DND-41 (cell line): Measurements from ENCODE around the gene MARS2.
"Not testable (repeated sequence)": the region's sequence is repeated elsewhere in the genome, so short reads cannot be mapped to it uniquely, and the experiment has no call there.

Source experiments
- ATAC-seq: fragments of 200-7000 bp; cut with Tn5 transposase; 3 replicates; pipeline ENCODE4 v1.9.1; 2021; ENCODE audit warnings: low read depth; ENCODE audit not compliant: insufficient read depth
- DNase-seq: peaks from one replicate; pipeline ENCODE4 v3.0.0-alpha.2; 2020
- H2AFZ ChIP-seq: 2 replicates; pipeline ENCODE4 v1.6.0; 2012; ENCODE audit warnings: low read depth, low read length
- H3K27ac ChIP-seq: 2 replicates; pipeline ENCODE4 v1.5.1; 2012; ENCODE audit warnings: low read length, inconsistent platforms
- H3K27me3 ChIP-seq: fragments of 200-600 bp; sonication (generic); 2 replicates; pipeline ENCODE4 v1.6.0; 2012; ENCODE audit warnings: low read length, mild to moderate bottlenecking, inconsistent platforms; ENCODE audit not compliant: insufficient read depth, poor library complexity
- H3K36me3 ChIP-seq: 2 replicates; pipeline ENCODE4 v1.5.1; 2012; ENCODE audit warnings: low read length, inconsistent platforms; ENCODE audit not compliant: insufficient read depth
- H3K4me1 ChIP-seq: 2 replicates; pipeline ENCODE4 v1.5.1; 2012; ENCODE audit warnings: mild to moderate bottlenecking, low read length; ENCODE audit not compliant: insufficient read depth
- H3K4me2 ChIP-seq: 2 replicates; pipeline ENCODE4 v1.6.0; 2012; ENCODE audit warnings: mild to moderate bottlenecking, moderate library complexity, low read length, inconsistent platforms; ENCODE audit not compliant: insufficient read depth
- H3K4me3 ChIP-seq, 2 experiments: fragments of 200-600 bp in 1 of 2; shearing (Covaris generic) in 1 of 2; 2 replicates each; pipeline ENCODE4 v1.5.1; 2012 to 2016; ENCODE audit warnings: inconsistent platforms in 2 of 2, low read length in 2 of 2, mild to moderate bottlenecking in 2 of 2, low read depth in 1 of 2, moderate library complexity in 1 of 2
- H3K79me2 ChIP-seq: 2 replicates; pipeline ENCODE4 v1.6.0; 2012; ENCODE audit warnings: low read length, inconsistent platforms; ENCODE audit not compliant: insufficient read depth
- H3K9ac ChIP-seq: 2 replicates; pipeline ENCODE4 v1.6.0; 2012; ENCODE audit warnings: low read depth, mild to moderate bottlenecking, inconsistent platforms, low read length, moderate library complexity
- H3K9me3 ChIP-seq: 2 replicates; pipeline ENCODE4 v1.5.1; 2012; ENCODE audit warnings: low read length, moderate library complexity, mild to moderate bottlenecking, inconsistent platforms; ENCODE audit not compliant: insufficient read depth, severe bottlenecking
- H4K20me1 ChIP-seq: 2 replicates; pipeline ENCODE4 v1.6.0; 2012; ENCODE audit warnings: low read length; ENCODE audit not compliant: insufficient read depth
- CTCF ChIP-seq: IDR thresholded peaks from 2 replicates; pipeline ENCODE4 v1.5.1; 2012; ENCODE audit warnings: borderline replicate concordance, low read length, moderate library complexity, mild to moderate bottlenecking; ENCODE audit not compliant: poor library complexity, severe bottlenecking; ENCODE audit errors: extremely low read depth
- EZH2 ChIP-seq: IDR thresholded peaks from 3 replicates; pipeline ENCODE4 v1.6.1; 2012; ENCODE audit warnings: borderline replicate concordance, low read depth, mild to moderate bottlenecking, moderate library complexity, low read length, inconsistent platforms; ENCODE audit not compliant: severe bottlenecking

Gene MARS2

DNA sequence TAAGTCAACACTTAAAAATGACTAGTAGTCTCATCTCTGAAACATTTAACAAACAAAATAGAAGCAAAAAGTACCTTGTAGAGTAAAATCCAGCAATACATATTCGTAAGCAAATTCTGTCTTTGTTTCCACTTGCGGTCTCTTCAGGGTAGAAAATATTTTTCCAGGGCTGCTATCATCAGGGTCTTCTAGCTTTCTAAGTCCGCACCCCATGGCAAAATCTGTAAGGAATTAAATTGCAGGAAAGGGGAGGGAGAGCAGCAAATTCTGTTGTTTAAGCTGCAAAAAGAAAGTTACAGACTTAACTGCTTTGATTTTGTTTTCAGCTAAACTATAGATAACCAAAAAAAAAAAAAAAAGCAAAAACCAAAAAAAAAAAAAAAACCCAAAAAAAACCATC is 29.9 kb upstream of the MARS2 start, which contains the start of gene RFTN2:
Gene RFTN2, minus strand, starts transcription at position 342 of the 400 bp plus-strand sequence. Its CDS starts 129 bp downstream, at position 213.
- H3K27ac ChIP-seq: no peak within 1 kb of the TSS
- no peak within 1 kb of the TSS for H3K4me2 ChIP-seq
- no peak within 1 kb of the TSS for H3K4me3 ChIP-seq
- no peaks in the 10 kb centered on the region for H3K4me1 ChIP-seq
- H2AFZ ChIP-seq: no peak within 1 kb of the TSS
- DNase-seq (no peak), ATAC-seq (no peak)
- TF ChIP-seq EZH2 (no peak), CTCF (no peak)
- no peak within 1 kb of the TSS for H3K9ac ChIP-seq
- H3K79me2 ChIP-seq: no peaks in the 10 kb centered on the region
- H4K20me1 ChIP-seq: no peaks in the 10 kb centered on the region
- H3K9me3 ChIP-seq: no peaks in the 10 kb centered on the region
- H3K27me3 ChIP-seq: peaks cover 11% of the 10 kb centered on the region
- H3K36me3 ChIP-seq: no peaks in the 10 kb centered on the region

- DNase-seq (no peak), ATAC-seq (no peak)
- H3K4me2 ChIP-seq: no peak overlapping the region
- no peaks in the 10 kb centered on the region for H4K20me1 ChIP-seq
- TF ChIP-seq CTCF: no peak
- no peak for TF ChIP-seq EZH2
- H3K9ac ChIP-seq: no peak overlapping the region
- no peaks in the 10 kb centered on the region for H3K36me3 ChIP-seq
- H3K4me1 ChIP-seq: no peaks in the 10 kb centered on the region
- no peaks in the 10 kb centered on the region for H3K79me2 ChIP-seq
- peaks cover 11% of the 10 kb centered on the region for H3K27me3 ChIP-seq
- H3K27ac ChIP-seq: no peak overlapping the region
- no peak overlapping the region for H2AFZ ChIP-seq
- no peak overlapping the region for H3K4me3 ChIP-seq
- no peaks in the 10 kb centered on the region for H3K9me3 ChIP-seq
These were observed 29.4 kb upstream of the MARS2 start for GRCh38 chr2:197675711-197676188.

- H3K36me3 ChIP-seq: no peaks in the 10 kb centered on the region
- TF ChIP-seq EZH2 (no peak), CTCF (no peak)
- no peak for DNase-seq
- H3K4me1 ChIP-seq: no peaks in the 10 kb centered on the region
- H2AFZ ChIP-seq: no peak overlapping the region
- no peak overlapping the region for H3K9ac ChIP-seq
- H3K79me2 ChIP-seq: no peaks in the 10 kb centered on the region
- H3K27me3 ChIP-seq: peaks cover 11% of the 10 kb centered on the region
- H3K9me3 ChIP-seq: no peaks in the 10 kb centered on the region
- no peak overlapping the region for H3K4me2 ChIP-seq
- ATAC-seq: no peak
- H3K27ac ChIP-seq: no peak overlapping the region
- no peak overlapping the region for H3K4me3 ChIP-seq
- no peaks in the 10 kb centered on the region for H4K20me1 ChIP-seq
These were observed 28.1 kb upstream of the MARS2 start for GRCh38 chr2:197677056-197677455.

GRCh38 chr2:197677483-197677882 is 27.7 kb upstream of the MARS2 start:
- H3K9me3 ChIP-seq: no peaks in the 10 kb centered on the region
- no peak overlapping the region for H3K4me3 ChIP-seq
- H4K20me1 ChIP-seq: no peaks in the 10 kb centered on the region
- no peak overlapping the region for H3K9ac ChIP-seq
- no peaks in the 10 kb centered on the region for H3K36me3 ChIP-seq
- ATAC-seq (no peak), DNase-seq (no peak)
- no peak overlapping the region for H2AFZ ChIP-seq
- H3K27me3 ChIP-seq: peaks cover 11% of the 10 kb centered on the region
- no peak for TF ChIP-seq EZH2
- no peak for TF ChIP-seq CTCF
- no peak overlapping the region for H3K4me2 ChIP-seq
- no peaks in the 10 kb centered on the region for H3K79me2 ChIP-seq
- no peaks in the 10 kb centered on the region for H3K4me1 ChIP-seq
- no peak overlapping the region for H3K27ac ChIP-seq

DNA sequence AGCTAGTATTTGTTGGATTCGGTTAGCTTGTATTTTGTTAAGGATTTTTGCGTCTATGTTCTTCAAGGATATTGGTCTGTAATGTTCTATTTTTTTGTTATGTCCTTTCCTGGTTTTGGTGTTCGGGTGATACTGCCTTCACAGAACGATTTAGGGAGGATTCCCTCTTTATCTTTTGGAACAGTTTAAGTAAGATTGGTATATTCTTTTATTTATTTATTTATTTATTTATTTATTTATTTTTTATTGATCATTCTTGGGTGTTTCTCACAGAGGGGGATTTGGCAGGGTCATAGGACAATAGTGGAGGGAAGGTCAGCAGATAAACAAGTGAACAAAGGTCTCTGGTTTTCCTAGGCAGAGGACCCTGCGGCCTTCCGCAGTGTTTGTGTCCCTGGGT is 10.0 kb upstream of the MARS2 start:
- DNase-seq, H4K20me1 ChIP-seq, H3K9ac ChIP-seq, H3K4me1 ChIP-seq, H3K27ac ChIP-seq, H3K27me3 ChIP-seq, H3K4me3 ChIP-seq, H3K4me2 ChIP-seq, ATAC-seq, H3K9me3 ChIP-seq, H3K36me3 ChIP-seq, H2AFZ ChIP-seq, H3K79me2 ChIP-seq: not testable (repeated sequence)
